Measurements from ENCODE around the gene PEX11B.

Gene PEX11B

DNA sequence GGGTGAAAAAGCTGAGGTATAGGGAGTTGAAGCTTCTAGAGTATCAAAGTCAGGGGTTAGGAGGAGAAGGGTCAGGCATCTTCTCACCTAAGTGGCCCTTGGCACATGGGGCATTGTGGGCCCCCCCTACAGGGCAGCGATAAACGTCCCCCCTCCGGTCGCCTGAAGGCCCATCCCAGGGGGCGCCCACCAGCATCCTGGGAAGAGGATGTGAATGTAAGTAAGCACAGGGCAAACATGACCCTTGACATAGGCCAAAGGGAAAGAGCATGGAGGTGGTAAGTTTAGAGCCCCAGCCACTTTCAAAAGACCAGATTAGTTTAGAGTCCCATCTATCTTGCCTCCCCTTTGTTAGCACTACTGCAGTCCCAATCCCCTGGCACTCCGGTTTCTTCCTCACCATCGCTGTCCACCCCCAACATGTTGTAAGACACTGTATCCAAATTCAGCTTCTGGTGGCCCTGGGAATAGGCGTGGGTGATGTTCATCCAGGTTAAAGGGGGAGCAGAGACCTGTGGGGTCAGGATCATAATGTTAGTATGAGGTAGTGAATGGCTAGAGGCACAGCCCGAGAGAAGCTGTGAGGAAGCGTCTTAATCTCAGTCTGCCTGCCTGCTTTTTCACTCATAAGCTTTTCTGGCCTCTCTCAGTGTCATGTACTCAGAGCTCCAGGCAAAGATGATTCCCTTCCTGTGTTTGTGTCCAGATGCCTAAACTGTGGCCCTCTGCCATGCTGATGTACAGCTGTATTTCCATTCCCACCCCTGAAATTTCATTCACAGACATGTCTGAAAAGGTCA lies 11.4 kb downstream of the PEX11B start:
- no peaks in the 10 kb centered on the region for H3K9me3 ChIP-seq (ENCODE audit: control insufficient read depth, insufficient read depth, low read length)
- H3K36me3 ChIP-seq (ENCODE audit: insufficient read depth, low read length): no peaks in the 10 kb centered on the region; the same call in 1 of the 2 replicates
- H3K4me1 ChIP-seq (ENCODE audit: insufficient read depth, low read length): peaks cover 9% of the 10 kb centered on the region; the same call in 1 of the 2 replicates
- no peak overlapping the region for H3K9ac ChIP-seq (ENCODE audit: low read depth, low read length)

DNA sequence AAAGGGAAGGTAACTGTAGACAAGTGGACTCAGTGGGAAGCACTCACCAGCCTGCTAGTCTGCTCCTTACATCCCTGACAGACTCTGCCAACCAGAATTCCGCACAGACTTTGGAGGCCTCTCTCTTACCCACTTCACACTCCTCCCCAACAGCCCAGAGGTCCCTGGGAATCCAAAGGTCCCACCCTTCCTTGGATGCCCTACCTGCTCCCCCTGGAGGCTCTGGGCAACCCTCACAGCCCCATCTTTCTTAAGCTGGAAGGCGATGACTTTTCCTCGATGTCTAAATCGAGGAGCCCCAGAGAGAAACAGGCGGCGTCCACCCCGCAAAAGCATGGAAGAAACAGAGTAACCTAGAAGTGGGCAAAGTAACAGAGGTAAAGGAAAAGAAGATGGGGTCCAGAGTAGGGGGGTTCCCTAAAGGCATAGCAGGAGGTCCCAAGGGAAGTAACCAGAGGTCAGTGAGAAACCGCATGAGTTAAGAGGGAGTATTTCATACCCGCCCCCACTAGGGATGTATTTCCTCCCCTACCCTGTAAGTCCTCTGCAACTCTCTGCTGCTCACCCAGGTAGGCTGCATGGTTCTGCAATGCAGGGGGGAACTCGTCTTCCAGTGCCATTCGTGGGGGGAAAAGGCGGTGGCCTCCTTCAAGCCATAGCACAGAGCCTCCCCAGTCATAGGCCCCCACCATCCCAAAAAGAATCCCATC lies 17.1 kb downstream of the PEX11B start:
- H3K36me3 ChIP-seq (ENCODE audit: insufficient read depth, low read length): no peaks in the 10 kb centered on the region
- H3K9me3 ChIP-seq (ENCODE audit: control insufficient read depth, insufficient read depth, low read length): no peaks in the 10 kb centered on the region
- no peaks in the 10 kb centered on the region for H3K4me1 ChIP-seq (ENCODE audit: insufficient read depth, low read length)
- no peak overlapping the region for H3K9ac ChIP-seq (ENCODE audit: low read depth, low read length)

DNA sequence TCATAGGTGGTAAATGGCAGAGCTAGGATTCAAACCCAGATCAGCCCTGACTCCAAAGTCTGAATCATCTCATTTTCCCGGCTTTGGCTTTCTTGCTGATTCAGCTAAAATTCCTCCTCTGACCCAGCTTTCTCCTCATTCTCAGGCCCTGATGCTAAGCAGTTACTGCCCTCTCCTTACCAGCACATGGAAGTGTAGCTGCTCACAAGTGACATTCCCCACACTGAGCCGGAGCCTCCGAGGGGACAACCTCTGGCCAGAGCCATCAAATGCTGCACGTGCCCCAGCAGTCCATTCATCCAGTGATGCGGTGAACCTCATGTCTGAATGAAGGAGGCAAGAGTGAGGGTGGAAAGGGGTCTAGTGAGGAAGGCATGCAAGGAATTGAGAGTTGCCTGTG lies 19.8 kb downstream of the PEX11B start:
- Histone ChIP-seq H3K36me3 (ENCODE audit: insufficient read depth, low read length) (no peaks in the 10 kb centered on the region), H3K9ac (ENCODE audit: low read depth, low read length) (no peak overlapping the region), H3K9me3 (ENCODE audit: control insufficient read depth, insufficient read depth, low read length) (no peaks in the 10 kb centered on the region), H3K4me1 (ENCODE audit: insufficient read depth, low read length) (no peaks in the 10 kb centered on the region)

DNA sequence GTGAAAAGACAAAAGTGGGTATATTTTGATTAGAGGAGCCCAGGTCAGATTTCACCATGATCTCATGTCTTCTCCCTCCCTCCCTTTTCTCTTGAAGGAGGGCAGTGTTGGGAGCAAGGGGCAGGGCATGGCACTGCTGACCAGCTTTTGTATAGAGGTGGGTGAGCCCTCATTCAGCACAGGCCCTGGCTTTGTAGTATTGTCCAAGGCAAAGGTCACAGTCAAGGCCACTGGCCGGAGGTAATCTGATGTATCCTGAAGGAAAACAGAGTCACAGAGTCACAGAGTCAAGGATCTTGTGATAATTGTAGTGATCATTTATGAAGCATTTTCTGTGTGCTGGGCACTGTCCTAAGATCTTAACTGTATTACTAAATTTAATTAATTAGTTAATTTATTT lies 20.5 kb downstream of the PEX11B start:
- Histone ChIP-seq H3K9me3 (ENCODE audit: control insufficient read depth, insufficient read depth, low read length) (no peaks in the 10 kb centered on the region), H3K4me1 (ENCODE audit: insufficient read depth, low read length) (no peaks in the 10 kb centered on the region), H3K36me3 (ENCODE audit: insufficient read depth, low read length) (no peaks in the 10 kb centered on the region), H3K9ac (ENCODE audit: low read depth, low read length) (no peak overlapping the region)

DNA sequence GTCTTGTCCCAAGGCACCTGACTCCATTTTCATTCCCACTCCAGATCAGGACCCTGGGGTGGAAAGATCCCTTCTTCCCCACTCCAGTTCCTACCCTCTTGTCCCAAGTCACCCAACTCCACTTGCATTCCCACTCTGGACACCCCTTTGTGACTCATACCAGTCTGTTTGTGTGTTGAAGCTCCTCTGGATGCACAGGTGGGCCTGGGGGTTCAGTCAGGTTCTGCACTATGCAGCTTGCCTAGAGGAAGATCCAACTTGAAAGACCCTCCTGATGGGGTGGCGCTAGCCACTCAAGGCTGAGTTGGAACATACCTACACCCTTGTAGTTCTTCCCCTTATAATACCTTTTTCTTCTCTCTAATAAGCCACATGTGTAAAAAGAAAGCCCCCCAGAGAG lies 23.0 kb downstream of the PEX11B start:
- H3K36me3 ChIP-seq (ENCODE audit: insufficient read depth, low read length): no peaks in the 10 kb centered on the region
- no peak overlapping the region for H3K9ac ChIP-seq (ENCODE audit: low read depth, low read length)
- H3K4me1 ChIP-seq (ENCODE audit: insufficient read depth, low read length): peaks cover 18% of the 10 kb centered on the region
- H3K9me3 ChIP-seq (ENCODE audit: control insufficient read depth, insufficient read depth, low read length): no peaks in the 10 kb centered on the region

DNA sequence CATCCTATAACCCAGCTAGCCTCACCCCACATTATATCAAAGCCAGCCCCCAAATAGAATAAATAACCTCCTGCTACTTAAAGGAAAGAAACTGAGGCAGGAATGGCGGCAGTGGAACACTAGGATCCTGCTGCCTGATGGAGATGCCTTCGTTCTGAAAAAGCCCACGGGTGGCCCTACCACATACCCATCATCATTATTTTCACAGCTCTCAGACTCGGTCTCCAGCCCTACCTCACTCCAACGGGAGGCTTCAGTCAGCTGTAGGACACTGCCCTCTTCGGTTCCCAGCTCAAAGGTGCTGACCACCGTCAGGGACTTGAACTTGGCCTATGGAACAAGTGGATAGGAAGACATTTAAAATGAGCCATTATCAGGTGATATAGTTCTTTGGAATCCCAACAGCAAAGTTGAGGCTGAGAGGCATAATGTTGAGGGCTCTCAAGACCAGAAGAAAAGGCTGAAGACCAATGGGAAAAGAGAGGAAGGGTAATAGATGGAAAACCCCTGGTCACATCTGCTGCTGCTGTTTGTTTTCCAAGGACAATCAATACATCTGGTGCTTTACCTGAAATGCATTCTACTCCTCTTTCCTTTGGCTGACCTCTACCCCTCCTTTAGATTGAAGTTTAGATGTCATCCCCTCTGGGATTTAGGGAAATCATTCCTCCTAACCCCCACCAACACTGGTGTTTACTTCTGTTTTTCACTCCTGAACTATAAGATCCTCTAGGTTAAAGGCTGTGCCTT lies 25.0 kb downstream of the PEX11B start:
- Histone ChIP-seq H3K9ac (ENCODE audit: low read depth, low read length) (no peak overlapping the region), H3K36me3 (ENCODE audit: insufficient read depth, low read length) (no peaks in the 10 kb centered on the region), H3K9me3 (ENCODE audit: control insufficient read depth, insufficient read depth, low read length) (no peaks in the 10 kb centered on the region), H3K4me1 (ENCODE audit: insufficient read depth, low read length) (peaks cover 18% of the 10 kb centered on the region)

DNA sequence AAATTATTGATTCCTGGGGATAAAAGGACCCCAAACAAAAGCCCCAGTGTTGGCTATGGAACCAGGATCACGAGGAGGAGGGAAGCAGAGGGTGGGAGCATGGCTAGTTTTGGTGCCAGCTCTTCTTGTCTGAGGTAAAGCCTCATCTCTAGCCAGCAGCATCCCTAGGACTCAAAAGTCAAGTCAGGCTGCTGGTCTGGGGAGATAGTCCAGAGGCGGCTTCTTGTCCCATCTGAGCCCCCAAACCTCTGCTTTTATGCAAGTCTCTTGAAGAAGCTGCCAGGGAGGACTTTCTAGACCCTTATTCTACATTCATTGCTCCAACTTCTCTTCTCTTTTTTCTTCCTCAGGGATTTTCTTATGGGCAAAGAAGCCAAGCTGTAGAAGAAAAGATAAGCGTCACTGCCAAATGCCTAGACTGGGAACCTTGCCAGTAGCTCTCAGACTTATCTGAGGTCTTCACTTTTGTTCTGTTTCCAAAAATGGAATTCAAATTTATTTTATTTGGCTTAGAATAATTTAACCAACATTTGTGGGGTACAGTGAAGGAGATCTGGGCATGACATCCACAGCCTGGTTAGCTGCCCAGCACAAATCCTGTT lies 25.9 kb downstream of the PEX11B start:
- Histone ChIP-seq H3K36me3 (ENCODE audit: insufficient read depth, low read length) (no peaks in the 10 kb centered on the region), H3K9me3 (ENCODE audit: control insufficient read depth, insufficient read depth, low read length) (no peaks in the 10 kb centered on the region), H3K4me1 (ENCODE audit: insufficient read depth, low read length) (peaks cover 18% of the 10 kb centered on the region), H3K9ac (ENCODE audit: low read depth, low read length) (0 out of 2 replicates have a peak overlapping the region, but pooled peaks have one; percentile 30)

DNA sequence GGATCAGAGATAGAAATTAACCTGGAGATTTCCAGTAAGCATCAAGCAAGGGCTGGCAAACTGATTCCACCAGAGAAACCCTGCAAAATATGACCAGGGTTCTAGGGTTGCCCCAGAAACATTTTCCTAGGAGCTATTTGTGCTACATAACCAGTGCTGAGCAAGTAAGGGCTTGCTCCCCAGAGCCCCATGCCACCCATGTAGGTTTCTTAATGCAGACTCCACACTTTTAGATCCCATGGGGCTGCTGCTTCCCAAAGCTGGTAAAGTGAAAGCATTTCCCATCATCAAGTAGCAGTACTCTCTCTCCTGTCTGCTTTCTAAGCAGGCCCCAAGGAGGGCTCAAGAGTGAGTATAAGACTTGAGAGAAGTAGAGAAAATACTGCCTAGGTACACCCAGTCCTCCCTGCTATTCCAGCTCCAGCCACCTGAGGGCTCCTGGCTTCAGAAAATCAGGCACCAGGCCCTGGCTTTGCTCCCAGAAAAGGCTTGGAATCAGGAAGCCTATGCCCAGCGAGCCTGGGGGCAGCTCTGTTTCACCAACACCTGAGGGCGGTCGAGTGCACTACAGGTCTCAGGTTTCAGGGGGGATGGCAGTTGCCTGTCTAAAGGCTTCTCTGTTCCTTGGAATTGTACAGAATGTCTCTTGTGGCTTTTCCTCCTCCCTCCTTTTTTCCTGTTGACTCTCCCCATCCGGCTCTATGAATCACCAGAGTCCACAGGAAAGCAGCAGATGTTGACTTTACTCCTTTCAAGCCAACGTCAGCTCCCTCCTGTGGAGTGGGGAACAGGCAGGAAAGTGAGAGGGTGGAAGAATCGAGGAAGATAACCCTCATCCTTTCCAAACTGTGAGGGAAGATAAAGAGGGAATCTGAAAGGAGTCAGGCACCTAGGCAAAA lies 26.7 kb downstream of the PEX11B start:
- no peaks in the 10 kb centered on the region for H3K36me3 ChIP-seq (ENCODE audit: insufficient read depth, low read length)
- H3K4me1 ChIP-seq (ENCODE audit: insufficient read depth, low read length): peaks cover 18% of the 10 kb centered on the region
- H3K9ac ChIP-seq (ENCODE audit: low read depth, low read length): peak overlapping the region; percentile 30; the same call in 1 of the 2 replicates
- H3K9me3 ChIP-seq (ENCODE audit: control insufficient read depth, insufficient read depth, low read length): no peaks in the 10 kb centered on the region

DNA sequence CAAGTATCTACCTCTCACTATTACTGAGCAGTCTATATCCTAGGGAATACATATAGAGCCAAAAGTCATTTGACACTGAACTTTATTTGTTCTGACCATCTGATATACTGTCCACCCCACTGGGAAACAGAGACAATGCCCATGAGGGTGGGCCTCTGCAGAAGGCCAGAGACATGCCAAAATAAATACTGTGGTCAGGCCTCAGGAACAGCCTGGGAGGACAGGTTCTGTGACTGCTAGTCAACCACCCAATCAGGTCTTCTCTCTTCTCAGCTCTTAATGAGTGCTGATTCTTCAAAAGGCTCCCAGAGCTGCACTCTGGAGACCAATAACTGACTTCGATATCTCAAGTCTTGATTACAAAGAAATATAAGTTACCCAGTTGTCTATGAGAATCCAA lies 27.4 kb downstream of the PEX11B start:
- no peaks in the 10 kb centered on the region for H3K36me3 ChIP-seq (ENCODE audit: insufficient read depth, low read length)
- no peaks in the 10 kb centered on the region for H3K9me3 ChIP-seq (ENCODE audit: control insufficient read depth, insufficient read depth, low read length)
- H3K9ac ChIP-seq (ENCODE audit: low read depth, low read length): no peak overlapping the region
- peaks cover 18% of the 10 kb centered on the region for H3K4me1 ChIP-seq (ENCODE audit: insufficient read depth, low read length)

DNA sequence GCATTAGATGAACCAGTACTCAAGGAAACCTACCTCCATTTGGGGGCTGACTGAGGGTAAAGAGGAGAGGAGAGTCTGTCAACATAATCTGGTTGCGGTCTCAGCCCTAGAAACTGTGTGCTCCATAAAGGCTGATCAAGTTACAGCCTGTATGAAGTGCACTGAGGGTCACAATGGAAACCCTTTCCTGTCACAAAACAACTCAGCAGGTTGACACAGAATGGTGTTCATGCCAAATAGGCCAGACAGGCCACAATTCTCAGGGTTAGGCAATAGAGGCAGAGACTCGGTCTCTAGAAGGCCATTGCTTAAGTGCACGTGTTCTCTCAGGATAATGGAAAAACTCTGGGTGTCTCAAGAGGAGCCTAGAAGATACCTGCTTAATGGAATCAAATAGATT lies 28.8 kb downstream of the PEX11B start:
- Histone ChIP-seq H3K36me3 (ENCODE audit: insufficient read depth, low read length) (no peaks in the 10 kb centered on the region), H3K9me3 (ENCODE audit: control insufficient read depth, insufficient read depth, low read length) (no peaks in the 10 kb centered on the region), H3K4me1 (ENCODE audit: insufficient read depth, low read length) (peaks cover 18% of the 10 kb centered on the region), H3K9ac (ENCODE audit: low read depth, low read length) (no peak overlapping the region)

DNA sequence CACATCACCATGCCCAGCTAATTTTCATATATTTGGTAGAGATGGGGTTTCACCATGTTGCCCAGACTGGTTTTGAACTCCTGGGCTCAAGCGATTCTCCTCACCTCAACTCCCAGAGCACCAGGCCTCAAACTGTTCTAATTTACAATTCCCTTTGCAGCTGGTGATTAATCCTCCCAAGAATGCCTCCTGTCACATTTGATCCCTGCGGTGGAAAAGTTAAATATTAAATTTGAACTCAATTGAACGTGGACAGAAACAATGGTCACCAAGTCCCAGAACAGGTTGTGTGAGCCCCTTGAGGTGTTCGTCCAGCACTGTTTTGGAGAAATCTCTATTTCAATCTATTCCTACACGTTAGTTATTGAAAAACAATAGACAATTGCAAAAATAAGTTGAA lies 30.9 kb downstream of the PEX11B start:
- Histone ChIP-seq H3K36me3 (ENCODE audit: insufficient read depth, low read length) (no peaks in the 10 kb centered on the region), H3K9ac (ENCODE audit: low read depth, low read length) (no peak overlapping the region), H3K4me1 (ENCODE audit: insufficient read depth, low read length) (peaks cover 16% of the 10 kb centered on the region), H3K9me3 (ENCODE audit: control insufficient read depth, insufficient read depth, low read length) (no peaks in the 10 kb centered on the region)

DNA sequence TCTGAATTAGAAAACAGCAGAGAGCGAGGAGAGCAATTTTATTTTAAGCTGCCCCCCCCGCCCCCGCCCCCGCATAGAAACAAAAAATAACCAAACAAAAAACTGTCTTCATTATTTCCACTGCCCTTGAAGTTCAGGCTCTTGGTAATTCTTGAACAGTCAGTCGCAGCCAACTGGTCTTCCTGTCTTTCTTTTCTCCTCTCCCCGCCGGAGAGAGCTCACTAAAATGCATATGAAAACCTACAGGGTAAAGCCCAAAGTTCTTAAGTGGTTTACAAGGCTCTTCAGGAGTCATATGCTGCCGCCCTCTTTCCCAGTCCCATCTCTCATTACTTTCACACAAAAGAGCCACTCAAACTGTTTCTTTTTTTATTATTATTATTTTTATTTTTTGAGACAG lies 31.7 kb downstream of the PEX11B start:
- H3K9me3 ChIP-seq (ENCODE audit: control insufficient read depth, insufficient read depth, low read length): no peaks in the 10 kb centered on the region
- no peaks in the 10 kb centered on the region for H3K36me3 ChIP-seq (ENCODE audit: insufficient read depth, low read length)
- H3K4me1 ChIP-seq (ENCODE audit: insufficient read depth, low read length): peaks cover 10% of the 10 kb centered on the region; the same call in 1 of the 2 replicates
- no peak overlapping the region; the same call in 1 of the 2 replicates for H3K9ac ChIP-seq (ENCODE audit: low read depth, low read length)

DNA sequence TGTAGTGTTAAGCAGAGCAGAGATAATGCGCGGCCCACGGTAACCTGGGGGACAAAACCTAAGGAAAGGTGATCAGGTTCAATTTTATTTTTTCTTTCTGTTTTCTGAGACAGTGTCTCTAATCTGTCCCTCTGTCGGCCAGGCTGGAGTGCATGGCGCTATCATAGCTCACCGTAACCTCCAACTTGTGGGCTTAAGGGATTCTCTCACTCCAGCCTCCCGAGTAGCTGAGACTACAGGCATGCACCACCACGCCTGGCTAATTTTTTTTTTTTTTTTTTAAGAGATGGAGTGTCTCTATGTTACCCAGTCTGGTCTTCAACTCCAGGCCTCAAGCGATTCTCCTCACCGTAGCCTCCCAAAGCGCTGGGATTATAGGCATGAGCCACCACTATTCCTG lies 32.1 kb downstream of the PEX11B start:
- Histone ChIP-seq H3K9ac (ENCODE audit: low read depth, low read length) (peak overlapping the region; percentile 66; the same call in 1 of the 2 replicates), H3K9me3 (ENCODE audit: control insufficient read depth, insufficient read depth, low read length) (no peaks in the 10 kb centered on the region), H3K4me1 (ENCODE audit: insufficient read depth, low read length) (peaks cover 7% of the 10 kb centered on the region; the same call in 1 of the 2 replicates), H3K36me3 (ENCODE audit: insufficient read depth, low read length) (no peaks in the 10 kb centered on the region)

Measured in ES-I3 (cell line).